ENCODE measurements around the gene IFRD1. TPM values are rescaled to one million over a fixed set of nuclear protein-coding genes. Genes with fewer than 3 reads are reported as not detected.

The IFRD1 gene
- total and polyA plus RNA-seq, 4 donors, result 37.2 to 98.2 (median 40.7) TPM

GRCh38 chr7:112484671-112485167, 34.5 kb downstream of the IFRD1 start:
- H3K9ac ChIP-seq (ENCODE audit: insufficient read depth in 1 of 2, low read length in 2 of 2), result no peak overlapping the region
- no peak for TF ChIP-seq CTCF (IDR thresholded peaks at IDR 0.05; ENCODE audit: control extremely low read depth, extremely low read depth)
- peaks cover 0 to 2% (median 0%) of the 10 kb centered on the region in 4 donors for H3K36me3 ChIP-seq (ENCODE audit: control insufficient read depth in 4 of 4, insufficient read depth in 4 of 4, low read length in 4 of 4)
- ATAC-seq (ENCODE audit: insufficient read depth, low FRiP score), result no peak
- H3K27me3 ChIP-seq (ENCODE audit: control insufficient read depth in 3 of 3, insufficient read depth in 3 of 3, low read length in 2 of 3), result no peaks in the 10 kb centered on the region
- DNase-seq, result no peak
- WGBS, 2 donors, result 54 to 76% methylated on average over 4 of the region's 4 CpGs
- H3K9me3 ChIP-seq (ENCODE audit: control insufficient read depth in 4 of 4, insufficient read depth in 3 of 4, low read length in 3 of 4), result no peaks in the 10 kb centered on the region
- H3K4me1 ChIP-seq (ENCODE audit: control insufficient read depth in 5 of 5, insufficient read depth in 5 of 5, low read length in 5 of 5), result peaks cover 0 to 8% (median 4%) of the 10 kb centered on the region in 5 donors
- no peak overlapping the region for H3K4me3 ChIP-seq
- peak overlapping the region in 1 of 2 donors; percentile 4 for H3K27ac ChIP-seq (ENCODE audit: low read depth in 1 of 2, low read length in 1 of 2)

- no peaks in the 10 kb centered on the region for H3K27me3 ChIP-seq (ENCODE audit: control insufficient read depth in 3 of 3, insufficient read depth in 3 of 3, low read length in 2 of 3)
- peaks cover 0 to 8% (median 4%) of the 10 kb centered on the region in 5 donors for H3K4me1 ChIP-seq (ENCODE audit: control insufficient read depth in 5 of 5, insufficient read depth in 5 of 5, low read length in 5 of 5)
- H3K4me3 ChIP-seq, result no peak overlapping the region
- no peaks in the 10 kb centered on the region for H3K9me3 ChIP-seq (ENCODE audit: control insufficient read depth in 4 of 4, insufficient read depth in 3 of 4, low read length in 3 of 4)
- 76 to 82% methylated on average over 5 of the region's 5 CpGs for WGBS, 2 donors
- H3K27ac ChIP-seq (ENCODE audit: low read depth in 1 of 2, low read length in 1 of 2), result no peak overlapping the region
- TF ChIP-seq CTCF (IDR thresholded peaks at IDR 0.05; ENCODE audit: control extremely low read depth, extremely low read depth), result no peak
- no peak overlapping the region for H3K9ac ChIP-seq (ENCODE audit: insufficient read depth in 1 of 2, low read length in 2 of 2)
- DNase-seq (peak in 2 of 3 donors; percentile 60 to 75), ATAC-seq (ENCODE audit: insufficient read depth, low FRiP score) (no peak)
- H3K36me3 ChIP-seq (ENCODE audit: control insufficient read depth in 4 of 4, insufficient read depth in 4 of 4, low read length in 4 of 4), result peaks cover 0 to 2% (median under 1%) of the 10 kb centered on the region in 4 donors
Measured at GRCh38 chr7:112485766-112486165, 35.5 kb downstream of the IFRD1 start.

- H3K27me3 ChIP-seq (ENCODE audit: control insufficient read depth in 3 of 3, insufficient read depth in 3 of 3, low read length in 2 of 3), result no peaks in the 10 kb centered on the region
- 95% methylated on average over 8 of the region's 8 CpGs for WGBS, 2 donors
- no peak overlapping the region for H3K4me3 ChIP-seq
- H3K4me1 ChIP-seq (ENCODE audit: control insufficient read depth in 5 of 5, insufficient read depth in 5 of 5, low read length in 5 of 5), result peaks cover 0 to 7% (median 2%) of the 10 kb centered on the region in 5 donors
- H3K9me3 ChIP-seq (ENCODE audit: control insufficient read depth in 4 of 4, insufficient read depth in 3 of 4, low read length in 3 of 4), result no peaks in the 10 kb centered on the region
- DNase-seq, result no peak
- no peak for ATAC-seq (ENCODE audit: insufficient read depth, low FRiP score)
- TF ChIP-seq CTCF (IDR thresholded peaks at IDR 0.05; ENCODE audit: control extremely low read depth, extremely low read depth), result no peak
- no peak overlapping the region for H3K9ac ChIP-seq (ENCODE audit: insufficient read depth in 1 of 2, low read length in 2 of 2)
- H3K27ac ChIP-seq (ENCODE audit: low read depth in 1 of 2, low read length in 1 of 2), result no peak overlapping the region
- peaks cover 0 to 2% (median under 1%) of the 10 kb centered on the region in 4 donors for H3K36me3 ChIP-seq (ENCODE audit: control insufficient read depth in 4 of 4, insufficient read depth in 4 of 4, low read length in 4 of 4)
Measured at GRCh38 chr7:112487457-112488263, 37.4 kb downstream of the IFRD1 start.

Measured in lung (tissue), 12 donors.